ENCODE results near the gene TMEM217.
"Not testable (repeated sequence)": the region's sequence is repeated elsewhere in the genome, so short reads cannot be mapped to it uniquely, and the experiment has no call there.

Gene TMEM217

DNA sequence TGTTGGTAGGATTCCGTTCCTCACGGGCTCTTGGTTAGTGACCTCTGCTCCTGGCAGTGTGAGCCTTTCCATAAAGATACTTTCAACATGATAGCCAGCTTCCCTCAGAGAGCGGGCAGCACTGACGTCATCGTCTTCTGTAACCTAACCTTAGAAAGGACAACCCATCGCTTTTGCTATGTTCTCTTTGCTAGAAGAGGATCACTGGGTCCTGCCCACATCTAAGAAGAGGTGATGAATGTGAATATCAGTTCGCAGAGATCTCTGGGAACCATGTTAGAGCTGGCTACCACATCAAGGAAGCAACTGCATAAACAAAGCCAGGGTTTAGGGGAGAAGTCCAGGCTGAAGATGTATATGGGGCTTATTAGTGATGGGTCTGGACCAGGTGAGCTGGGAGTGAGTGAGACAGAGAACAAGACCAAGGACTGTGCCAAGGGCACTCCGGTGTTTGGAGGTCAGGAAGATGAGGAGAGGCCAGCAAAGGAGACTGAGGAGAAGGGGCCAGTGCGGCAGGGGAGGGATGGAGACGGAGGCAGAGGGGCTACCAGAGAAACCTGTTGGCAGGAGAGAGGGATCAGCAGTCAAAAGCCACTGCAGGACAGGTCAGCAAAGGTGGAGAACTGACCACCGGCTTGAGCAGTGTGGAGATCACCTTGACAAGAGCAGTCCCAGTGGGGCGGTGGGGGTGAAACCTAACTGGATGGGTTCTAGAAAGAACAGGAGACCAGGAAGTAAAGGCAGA lies 48.3 kb downstream of the TMEM217 start:
- DNase-seq, result no peak

DNA sequence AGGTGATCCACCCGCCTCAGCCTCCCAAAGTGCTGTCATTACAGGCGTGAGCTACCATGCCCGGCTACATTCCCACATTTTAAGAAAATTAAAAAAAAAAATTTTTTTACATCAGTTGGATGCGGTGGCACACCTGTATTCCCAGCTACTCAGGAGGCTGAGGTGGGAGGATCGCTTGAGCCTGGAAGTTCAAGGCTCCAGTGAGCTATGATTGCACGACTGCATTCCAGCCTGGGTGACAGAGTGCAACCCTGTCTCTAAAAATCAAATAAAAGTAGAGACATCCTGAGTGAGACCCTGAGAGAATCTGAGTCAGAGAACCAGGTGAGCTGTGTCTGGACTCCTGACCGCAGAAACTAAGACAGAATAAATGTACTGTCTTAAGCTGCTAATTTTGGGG lies 49.2 kb downstream of the TMEM217 start:
- DNase-seq, result no peak

DNA sequence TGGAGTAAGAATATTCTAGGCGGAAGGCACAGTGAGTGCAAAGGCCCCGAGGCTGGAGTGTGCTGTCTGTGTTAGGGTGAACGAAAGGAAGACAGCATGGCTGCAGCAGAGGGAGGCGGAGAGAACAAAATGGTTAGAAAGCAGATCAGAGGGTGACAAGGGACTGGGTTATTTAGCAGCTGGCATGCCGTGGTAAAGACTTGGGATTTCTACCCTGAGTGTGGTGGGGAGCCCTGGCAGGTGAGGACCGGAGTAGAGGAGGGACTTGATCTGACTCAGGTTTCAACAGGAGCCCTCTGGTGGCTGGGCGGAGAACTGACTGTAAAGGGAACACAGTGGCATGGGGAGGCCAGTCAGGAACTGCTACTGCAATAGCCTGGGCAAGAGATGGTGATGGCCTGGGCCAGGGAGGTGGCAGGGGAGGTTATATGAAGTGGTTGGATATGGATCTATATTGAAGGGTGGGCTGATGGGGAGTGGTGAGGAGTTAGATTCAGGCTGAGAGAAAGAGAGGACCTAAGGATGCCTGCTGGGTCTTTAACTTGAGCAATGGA lies 50.0 kb downstream of the TMEM217 start:
- DNase-seq, result peak; percentile 94

DNA sequence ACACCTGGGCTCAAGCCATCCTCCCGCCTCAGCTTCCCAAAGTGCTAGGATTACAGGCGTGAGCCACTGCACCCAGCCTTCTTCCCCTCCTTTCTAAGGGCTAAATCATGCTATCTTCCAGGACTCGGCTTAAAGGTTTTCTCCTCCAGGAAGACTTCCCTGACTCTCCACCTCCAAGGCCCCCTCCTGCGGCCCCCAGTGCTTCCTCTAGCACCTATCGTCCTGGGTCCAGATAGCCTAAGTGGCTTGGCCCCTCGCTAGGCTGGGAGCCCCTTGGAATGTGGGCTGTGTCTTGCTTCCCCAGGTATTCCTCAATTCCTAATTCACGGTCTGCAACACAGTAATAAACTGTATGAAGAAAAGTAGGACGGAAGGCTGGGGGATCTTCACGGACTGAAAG lies 51.3 kb downstream of the TMEM217 start:
- DNase-seq, result no peak

DNA sequence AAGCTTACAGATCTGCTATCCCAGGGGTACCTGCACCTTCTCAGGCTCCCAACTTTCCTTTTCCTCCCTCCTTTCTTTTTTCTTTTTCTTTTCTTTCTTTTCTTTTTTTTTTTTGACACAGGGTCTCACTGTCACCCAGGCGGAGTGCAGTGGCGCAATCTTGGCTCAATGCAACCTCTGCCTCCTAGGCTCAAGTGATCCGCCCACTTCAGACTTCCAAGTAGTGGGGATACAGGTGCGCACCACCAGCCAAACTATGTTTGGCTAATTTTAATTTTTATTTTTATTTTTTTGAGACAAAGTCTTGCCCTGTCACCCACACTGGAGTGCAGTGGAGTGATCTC lies 52.0 kb downstream of the TMEM217 start:
- DNase-seq, result no peak

DNA sequence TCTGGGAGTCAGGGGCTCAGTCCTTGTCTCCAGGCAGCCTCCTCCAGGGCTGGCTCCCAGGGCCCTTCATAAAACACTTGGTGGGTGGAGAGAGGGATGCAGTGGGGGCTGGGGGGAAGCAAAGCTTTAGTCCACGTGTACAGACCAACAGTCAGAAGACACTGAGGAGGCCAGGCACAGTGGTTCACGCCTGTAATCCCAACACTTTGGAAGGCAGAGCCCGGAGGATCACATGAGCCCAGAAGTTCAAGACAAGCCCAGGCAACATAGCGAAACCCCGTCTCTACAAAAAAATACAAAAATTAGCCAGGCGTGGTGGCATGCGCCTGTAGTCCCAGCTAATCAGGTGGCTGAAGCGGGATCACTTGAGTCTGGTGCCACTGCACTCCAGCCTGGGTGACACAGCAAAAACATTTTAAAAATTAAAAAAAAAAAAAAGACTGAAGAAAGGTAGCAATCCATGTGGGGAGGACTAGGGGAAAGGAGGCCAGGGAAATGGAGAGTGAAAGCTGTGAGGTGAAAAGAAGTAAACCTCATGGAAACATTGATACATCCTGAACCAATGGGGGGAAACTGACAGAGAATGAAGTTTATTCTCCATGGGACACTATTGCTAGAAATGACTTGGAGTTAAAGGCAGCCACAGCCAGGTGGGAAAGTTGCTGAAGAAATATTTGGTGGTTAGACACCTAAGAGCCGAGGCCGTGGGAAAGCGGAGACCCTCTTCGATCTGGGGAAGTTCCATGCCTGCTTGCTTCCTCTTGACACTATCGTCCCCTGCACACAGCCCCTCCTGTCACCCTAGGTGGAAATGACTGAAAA lies 52.6 kb downstream of the TMEM217 start:
- no peak for DNase-seq

DNA sequence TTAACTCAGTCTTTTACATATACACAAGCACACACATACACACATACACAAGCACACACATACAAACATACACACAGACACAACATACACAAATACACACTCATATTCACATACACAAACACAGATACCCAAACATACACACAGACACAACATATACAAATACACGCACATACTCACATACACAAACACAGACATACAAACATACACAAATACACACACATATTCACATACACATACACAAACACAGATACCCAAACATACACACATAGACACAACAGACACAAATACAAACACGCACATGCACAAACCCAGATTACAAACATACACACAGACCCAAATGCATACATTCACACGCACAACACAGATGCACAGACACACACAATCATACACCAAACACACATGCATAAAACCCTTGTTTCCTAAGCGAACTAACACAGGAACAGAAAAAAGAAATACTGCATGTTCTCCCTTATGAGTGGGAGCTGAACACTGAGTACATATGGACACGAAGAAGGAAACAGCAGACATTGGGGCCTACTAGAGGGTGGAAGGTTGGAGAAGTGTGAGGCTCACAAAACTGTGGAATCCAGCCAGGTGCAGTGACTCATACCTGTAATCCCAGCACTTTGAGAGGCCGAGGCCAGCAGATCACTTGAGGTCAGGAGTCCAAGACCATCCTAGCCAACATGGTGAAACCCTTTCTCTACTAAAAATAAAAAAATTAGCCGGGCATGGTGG lies 53.8 kb downstream of the TMEM217 start:
- DNase-seq, result no peak

DNA sequence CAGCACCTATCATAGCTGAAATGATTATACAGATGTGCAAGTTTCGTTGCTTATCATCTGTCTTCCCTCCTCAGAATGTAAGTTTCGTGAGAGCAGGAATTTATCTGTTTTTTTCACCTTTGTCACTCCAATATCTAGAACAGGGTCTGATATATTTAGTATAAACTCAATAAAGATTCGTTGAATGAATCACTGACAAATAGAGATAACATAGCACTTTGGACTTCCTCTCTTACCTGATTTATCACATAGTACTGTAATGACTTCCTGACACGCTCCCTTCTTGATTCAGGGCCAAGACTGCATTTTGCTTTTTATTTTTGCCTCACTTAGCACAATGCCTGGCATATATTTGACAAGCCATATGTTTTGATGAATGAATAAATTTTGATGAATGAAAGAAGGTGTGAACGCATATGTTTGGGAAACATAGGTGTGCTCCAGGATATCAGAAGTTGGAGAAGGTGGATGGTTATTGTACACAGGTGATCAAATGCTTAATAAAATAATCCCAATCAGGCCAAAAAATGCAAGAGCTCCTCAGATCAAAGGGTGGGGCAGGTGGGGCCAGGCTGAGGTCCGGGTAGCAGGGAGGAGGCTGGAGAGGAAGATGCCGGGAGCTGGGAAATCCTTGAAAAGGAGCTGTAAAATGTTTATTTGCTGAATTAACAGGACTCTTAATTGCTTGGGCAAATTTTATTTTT lies 55.0 kb downstream of the TMEM217 start:
- no peak for DNase-seq

DNA sequence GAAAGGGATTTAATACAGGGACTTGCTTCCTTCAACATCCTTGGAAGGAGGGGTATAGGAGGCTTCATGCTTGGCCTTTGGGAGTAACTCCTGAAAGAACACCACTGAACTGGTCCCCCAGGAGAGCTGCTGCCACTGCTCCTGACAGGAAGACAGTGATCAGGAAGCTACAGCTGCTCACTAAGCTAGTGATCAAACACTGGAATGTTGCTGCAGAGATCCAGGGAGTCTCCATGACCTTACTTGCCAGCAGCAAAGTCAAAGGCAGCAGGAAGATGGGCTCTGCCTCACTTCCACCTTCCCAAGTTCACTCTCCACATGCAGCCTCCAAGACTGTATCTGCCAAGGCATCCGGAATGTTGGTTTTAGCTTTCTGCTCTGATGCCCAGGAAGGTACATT lies 56.2 kb downstream of the TMEM217 start:
- no peak for DNase-seq

DNA sequence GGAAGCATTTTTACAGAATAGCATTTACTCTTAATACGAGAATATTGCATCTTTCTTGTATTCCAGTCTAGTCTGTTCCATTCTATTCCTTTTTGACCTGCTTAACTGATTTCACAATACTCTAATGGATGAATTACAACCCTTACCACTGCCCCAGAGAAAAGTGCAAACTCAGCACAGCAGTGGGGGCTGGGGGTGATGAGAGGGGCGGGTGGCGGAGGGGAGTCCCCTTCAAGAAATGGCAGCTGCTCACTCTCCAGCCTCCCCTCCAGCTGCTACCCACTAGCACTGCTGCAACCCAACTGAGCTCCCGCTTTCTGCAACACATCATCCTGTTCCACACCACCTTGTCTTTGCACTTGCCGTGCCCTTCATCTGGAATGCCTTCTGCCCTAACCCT lies 57.9 kb downstream of the TMEM217 start:
- DNase-seq, result no peak

DNA sequence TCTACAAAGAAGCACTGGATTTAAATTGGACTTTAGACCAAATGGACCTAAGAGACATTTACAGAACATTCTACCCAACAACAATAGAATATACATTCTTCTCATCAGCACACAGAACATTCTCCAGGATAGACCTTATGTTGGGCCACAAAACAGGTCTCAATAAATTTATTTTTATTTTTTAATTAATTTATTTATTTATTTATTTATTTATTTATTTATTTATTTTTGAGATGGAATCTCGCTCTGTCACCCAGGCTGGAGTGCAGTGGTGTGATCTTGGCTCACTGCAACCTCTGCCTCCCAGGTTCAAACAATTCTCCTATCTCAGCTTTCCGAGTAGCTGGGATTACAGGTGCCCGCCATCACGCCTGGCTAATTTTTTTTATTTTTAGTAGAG lies 61.5 kb downstream of the TMEM217 start:
- DNase-seq, result not testable (repeated sequence)

DNA sequence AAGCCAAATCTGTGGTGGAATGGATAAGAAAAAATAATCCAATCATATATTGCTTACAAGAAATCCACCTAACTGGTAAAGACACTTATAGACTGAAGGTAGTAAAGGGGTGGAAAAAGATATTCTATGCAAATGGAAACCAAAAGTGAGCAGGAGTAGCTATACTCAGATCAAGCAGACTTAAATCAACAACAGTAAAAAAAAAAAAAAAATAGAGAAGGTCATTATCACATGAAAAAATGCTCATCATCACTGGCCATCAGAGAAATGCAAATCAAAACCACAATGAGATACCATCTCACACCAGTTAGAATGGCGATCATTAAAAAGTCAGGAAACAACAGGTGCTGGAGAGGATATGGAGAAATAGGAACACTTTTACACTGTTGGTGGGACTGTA lies 63.1 kb downstream of the TMEM217 start:
- DNase-seq, result not testable (repeated sequence)

DNA sequence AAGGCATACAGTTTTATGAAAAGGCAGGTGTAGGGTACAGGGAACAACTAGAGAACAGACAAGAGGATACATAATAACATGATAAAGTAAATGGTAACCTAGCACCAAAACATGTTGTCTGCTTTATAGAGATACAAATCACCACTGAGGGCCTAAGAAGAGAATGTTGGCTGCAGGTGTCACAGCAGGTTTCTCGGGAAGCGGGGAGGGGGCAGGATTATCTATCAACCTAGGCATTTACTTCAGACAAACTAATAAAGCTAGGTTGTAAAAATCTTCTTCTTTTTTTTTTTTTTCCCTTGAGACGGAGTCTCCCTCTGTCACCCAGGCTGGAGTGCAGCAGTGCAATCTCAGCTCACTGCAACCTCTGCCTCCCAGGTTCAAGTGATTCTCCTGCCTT lies 65.3 kb downstream of the TMEM217 start:
- peak; percentile 62 for DNase-seq

DNA sequence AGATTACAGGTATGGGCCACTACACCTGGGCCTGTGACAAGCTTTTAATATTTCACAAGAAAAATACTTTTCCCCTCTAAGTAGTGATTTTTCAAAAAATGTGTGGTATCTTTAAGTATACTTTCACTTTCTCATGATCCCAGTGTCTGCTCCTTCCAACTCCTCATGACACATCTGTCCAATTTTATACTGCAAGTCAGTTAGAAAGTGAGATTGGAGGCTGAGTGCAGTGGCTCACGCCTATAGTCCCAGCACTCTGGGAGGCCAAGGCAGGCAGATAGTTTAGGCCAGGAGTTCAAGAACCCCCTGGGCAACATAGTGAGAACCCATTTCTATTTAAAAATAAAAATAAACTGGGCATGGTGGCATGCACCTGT lies 67.8 kb downstream of the TMEM217 start:
- DNase-seq, result no peak

DNA sequence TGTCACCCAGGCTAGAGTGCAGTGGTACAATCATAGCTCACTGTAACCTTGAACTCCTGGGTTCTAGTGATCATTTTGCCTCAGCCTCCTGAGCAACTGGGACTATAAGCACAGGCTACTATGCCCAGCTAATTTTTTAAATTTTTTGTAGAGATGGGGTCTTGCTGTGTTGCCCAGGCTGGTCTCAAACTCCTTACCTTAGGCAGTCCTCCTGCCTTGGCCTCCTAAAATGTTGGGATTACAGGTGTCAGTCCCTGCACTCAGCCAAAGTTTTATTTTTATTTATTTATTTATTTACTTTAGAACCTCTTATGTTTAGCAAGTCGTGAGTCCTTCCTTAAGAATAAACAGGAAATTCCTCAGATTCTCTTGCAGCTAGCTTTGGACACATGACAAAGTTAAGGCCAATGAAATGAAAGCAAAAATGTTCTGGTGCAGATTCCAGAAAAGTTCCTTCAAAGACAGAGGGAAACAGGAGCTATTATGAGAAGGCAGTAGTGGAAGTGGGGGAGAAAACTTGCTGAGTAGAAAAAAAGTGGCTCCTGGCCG lies 68.9 kb downstream of the TMEM217 start:
- no peak for DNase-seq

DNA sequence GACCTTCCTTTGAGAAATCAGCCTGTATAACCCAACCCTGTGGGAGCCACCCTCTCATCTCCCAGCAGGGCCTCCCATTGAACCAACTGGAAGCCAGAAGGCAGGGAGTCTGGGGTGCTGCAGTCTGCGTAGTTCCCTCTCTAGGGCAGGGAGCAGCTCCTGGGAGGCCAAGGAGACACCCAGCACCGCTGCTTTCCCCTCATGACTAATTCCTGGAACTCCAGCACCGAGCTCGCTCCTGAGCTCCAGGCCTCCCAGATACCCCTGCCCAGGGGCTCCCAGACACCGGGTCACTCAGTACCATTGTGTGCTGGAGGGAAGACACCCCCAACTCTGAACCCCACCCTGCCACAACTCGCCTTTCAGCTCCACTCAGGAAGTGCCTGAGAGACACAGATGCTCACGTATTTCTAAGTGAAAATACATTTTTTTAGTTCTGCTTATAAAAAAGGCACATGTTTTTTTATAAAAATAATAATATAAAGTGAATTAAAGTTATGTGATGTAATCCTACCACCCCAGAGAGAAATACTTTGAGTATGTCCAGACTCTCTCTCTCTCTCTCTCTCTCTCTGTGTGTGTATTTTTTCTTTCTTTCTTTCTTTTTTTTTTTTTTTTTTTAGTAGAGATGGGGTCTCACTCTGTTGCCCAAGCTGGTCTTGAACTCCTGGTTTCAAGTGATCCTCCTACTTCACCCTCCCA lies 70.5 kb downstream of the TMEM217 start:
- no peak for DNase-seq

DNA sequence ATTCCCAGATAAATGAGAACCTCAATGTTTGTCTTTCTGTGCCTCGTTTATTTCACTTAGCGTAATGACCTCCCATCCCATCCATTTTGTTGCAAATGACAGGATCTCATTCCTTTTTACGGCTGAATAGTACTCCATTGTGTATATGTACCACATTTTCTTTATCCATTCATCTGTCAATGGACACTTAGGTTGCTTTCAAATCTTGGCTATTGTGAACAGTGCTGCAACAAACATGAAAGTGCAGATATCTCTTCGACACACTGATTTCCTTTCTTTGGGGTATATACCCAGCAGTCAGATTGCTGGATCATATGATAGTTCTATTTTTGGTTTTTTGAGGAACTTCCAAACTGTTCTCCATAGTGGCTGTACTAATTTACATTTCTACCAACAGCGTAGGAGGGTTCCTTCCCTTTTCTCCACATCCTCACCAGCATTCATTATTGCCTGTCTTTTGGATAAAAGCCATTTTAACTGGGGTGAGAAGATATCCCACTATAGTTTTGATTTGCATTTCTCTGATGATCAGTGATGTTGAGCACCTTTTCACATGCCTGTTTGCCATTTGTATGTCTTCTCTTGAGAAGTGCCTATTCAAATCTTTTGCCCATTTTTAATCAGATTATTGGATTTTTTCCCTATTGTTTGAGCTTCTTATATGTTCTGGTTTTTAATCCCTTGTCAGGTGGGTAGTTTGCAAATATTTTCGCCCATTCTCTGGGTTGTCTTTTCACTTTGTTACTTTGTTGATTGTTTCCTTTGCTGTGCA lies 71.8 kb downstream of the TMEM217 start:
- not testable (repeated sequence) for DNase-seq

DNA sequence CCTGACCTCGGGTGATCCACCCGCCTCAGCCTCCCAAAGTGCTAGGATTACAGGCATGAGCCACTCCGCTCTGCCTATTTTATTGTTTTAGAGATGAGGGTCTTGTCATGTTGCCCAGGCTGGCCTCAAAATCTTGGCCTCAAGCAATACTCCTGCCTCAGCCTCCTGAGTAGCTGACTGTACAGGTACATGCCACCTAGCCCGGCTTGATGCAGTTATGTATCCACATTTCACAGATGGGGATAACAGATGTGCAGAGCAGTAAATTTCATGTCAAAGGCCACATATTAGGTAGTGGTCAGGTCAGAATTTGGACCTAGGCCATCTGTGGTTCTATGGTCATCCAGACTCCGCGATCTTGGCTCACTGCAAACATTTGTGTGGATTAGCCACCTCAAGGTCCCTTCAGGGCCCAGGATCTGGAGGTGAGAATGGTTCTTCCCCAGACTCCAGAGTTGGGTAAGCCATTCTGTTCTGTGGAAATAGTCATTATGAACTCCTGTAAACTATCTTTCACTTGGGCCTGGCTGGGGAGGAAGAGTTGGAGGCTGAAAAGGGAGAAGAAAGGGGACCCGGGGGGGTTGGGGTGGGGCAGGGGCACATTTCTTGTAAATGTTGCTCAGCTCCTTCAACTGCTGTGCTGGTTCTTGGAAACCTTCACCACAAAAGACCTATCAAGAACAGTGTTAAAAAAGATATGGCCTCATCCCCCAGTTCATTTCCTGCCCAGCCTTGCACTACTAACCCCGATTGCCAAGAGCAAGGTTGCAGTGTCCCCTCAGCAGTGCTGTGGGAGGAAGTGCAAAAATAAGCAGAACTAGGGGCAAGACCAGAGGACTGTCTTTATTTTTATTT lies 75.0 kb downstream of the TMEM217 start:
- DNase-seq, result no peak

DNA sequence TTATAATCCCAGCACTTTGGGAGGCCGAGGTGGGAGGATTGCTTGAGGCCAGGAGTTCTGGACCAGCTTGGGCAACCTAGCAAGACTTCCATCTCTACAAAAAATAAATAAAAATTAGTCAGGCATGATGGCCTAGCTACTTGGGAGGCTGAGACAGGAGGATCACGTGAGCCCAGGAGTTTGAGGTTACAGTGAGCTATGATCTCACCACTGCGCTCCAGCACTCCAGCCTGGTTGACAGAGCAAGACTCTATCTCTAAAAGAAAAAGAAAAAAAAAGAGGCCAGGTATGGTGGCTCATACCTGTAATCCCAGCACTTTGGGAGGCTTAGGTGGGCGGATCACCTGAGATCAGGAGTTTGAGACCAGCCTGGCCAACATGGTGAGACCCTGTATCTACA lies 77.3 kb downstream of the TMEM217 start:
- not testable (repeated sequence) for DNase-seq

DNA sequence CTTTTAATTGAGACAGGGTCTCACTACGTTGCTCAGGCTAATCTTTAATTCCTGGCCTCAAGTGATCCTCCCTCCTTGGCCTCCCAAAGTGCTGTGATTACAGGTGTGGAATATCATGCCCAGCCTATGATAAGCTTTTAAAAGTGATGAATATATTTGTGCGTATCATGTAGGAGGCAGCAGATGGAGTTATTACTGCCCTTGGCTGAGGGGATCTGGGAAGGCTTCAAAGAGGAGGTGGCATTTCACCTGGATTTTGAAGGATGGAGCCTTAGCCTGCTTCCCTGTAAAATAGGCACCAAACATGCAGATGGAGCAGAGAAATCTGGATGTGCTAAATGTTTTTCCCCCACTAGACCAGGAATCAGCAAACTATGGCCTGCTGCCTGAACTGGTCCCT lies 77.9 kb downstream of the TMEM217 start:
- DNase-seq, result no peak
